ENCODE data around the gene TEC. TPM values are rescaled to one million over a fixed set of nuclear protein-coding genes. Genes with fewer than 3 reads are reported as not detected.

Gene TEC
- total RNA-seq, 1 donor from 2014 or later: 1.4 TPM

DNA sequence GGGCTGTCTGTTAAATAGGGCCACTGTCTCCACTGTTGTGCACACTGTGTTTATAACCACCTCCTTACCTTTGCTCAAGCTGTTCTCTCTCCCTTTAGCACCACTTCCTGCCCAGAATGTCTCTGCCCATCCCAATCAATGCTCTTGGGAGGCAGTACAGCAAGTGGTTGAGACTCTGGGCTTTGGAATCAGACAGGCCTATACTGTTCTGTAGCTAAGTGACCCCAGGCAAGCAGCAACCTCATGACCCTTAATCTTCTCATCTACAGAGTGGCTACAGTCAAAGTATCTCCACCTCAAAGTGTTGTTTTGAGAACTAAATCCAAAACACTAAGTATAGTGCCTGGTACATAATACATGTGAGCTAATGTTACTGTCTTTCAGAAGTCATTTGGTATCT lies 131.8 kb downstream of the TEC start:
- DNase-seq (ENCODE audit: low read depth): no peak
- no peak for TF ChIP-seq CTCF (conservative IDR thresholded peaks at IDR 0.05; ENCODE audit: low read depth, low read length)
- no peak overlapping the region for H3K4me3 ChIP-seq (ENCODE audit: low read depth, low read length)

- H3K4me3 ChIP-seq (ENCODE audit: low read depth, low read length): no peak within 1 kb of the TSS
- TF ChIP-seq CTCF (conservative IDR thresholded peaks at IDR 0.05; ENCODE audit: low read depth, low read length): no peak
Measured at GRCh38 chr4:48134081-48134480, 135.6 kb downstream of the TEC start, which contains the start of gene TXK. TSS of gene TXK (minus strand) at chr4:48134250. CDS start at chr4:48134170, 80 bp downstream.

GRCh38 chr4:48133669-48134068 lies 136.0 kb downstream of the TEC start:
- DNase-seq (ENCODE audit: low read depth): no peak

More at GRCh38 chr4:48134081-48134480, 135.6 kb downstream of the TEC start, which contains the start of gene TXK:
- DNase-seq (ENCODE audit: low read depth): no peak

GRCh38 chr4:48131736-48132135 lies 137.9 kb downstream of the TEC start:
- no peak for DNase-seq (ENCODE audit: low read depth)
- H3K4me3 ChIP-seq (ENCODE audit: low read depth, low read length): no peak overlapping the region
- no peak for TF ChIP-seq CTCF (conservative IDR thresholded peaks at IDR 0.05; ENCODE audit: low read depth, low read length)

More at GRCh38 chr4:48133669-48134068, 136.0 kb downstream of the TEC start:
- no peak for TF ChIP-seq CTCF (conservative IDR thresholded peaks at IDR 0.05; ENCODE audit: low read depth, low read length)
- no peak overlapping the region for H3K4me3 ChIP-seq (ENCODE audit: low read depth, low read length)

DNA sequence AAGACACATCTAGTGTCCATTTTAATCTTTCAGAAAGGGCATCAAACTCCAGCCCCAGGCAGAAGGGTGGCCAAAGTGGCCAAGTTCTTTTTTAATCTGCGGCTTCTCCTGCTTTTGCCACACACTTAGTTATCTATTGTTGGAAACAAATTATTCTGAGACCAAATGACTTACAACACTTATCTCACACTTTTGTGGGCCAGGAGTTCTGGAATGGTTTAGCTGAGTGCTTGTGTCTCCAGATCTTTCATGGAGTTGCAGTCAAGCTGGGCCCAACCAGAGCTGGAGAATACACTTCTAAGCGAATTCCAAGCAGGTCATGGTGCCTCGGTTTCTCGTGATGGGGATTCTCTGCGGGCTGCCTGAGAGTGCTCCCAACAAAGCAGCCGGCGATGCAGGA lies 139.5 kb downstream of the TEC start:
- no peak overlapping the region for H3K4me3 ChIP-seq (ENCODE audit: low read depth, low read length)
- no peak for TF ChIP-seq CTCF (conservative IDR thresholded peaks at IDR 0.05; ENCODE audit: low read depth, low read length)
- DNase-seq (ENCODE audit: low read depth): no peak

GRCh38 chr4:48129307-48130014 lies 140.2 kb downstream of the TEC start:
- peak; percentile 42 for TF ChIP-seq CTCF (conservative IDR thresholded peaks at IDR 0.05; ENCODE audit: low read depth, low read length)
- DNase-seq (ENCODE audit: low read depth): no peak
- no peak overlapping the region for H3K4me3 ChIP-seq (ENCODE audit: low read depth, low read length)

Measured in epithelial cell of proximal tubule (primary cell).